Astrocyte of the spinal cord (primary cell): Measurements from ENCODE around the gene MOBP.

ENCODE experiments used
- DNase-seq: peaks from one replicate; pipeline ENCODE4 v3.0.0; 2011; ENCODE audit warnings: low read depth, low spot score
- H3K4me3 ChIP-seq: 2 replicates; pipeline ENCODE4 v1.5.1; 2011; ENCODE audit warnings: low read depth, mild to moderate bottlenecking, low read length, moderate library complexity
- CTCF ChIP-seq: IDR thresholded peaks from 2 replicates; pipeline ENCODE4 v1.5.1; 2012; ENCODE audit warnings: low read depth, mild to moderate bottlenecking, low read length, inconsistent platforms
- in situ Hi-C: cut with HindIII; loops from 2 replicates; pipeline ENCODE4 v1.10.0; 2017; ENCODE audit warnings: low sequenced_read_pairs

MOBP gene

DNA sequence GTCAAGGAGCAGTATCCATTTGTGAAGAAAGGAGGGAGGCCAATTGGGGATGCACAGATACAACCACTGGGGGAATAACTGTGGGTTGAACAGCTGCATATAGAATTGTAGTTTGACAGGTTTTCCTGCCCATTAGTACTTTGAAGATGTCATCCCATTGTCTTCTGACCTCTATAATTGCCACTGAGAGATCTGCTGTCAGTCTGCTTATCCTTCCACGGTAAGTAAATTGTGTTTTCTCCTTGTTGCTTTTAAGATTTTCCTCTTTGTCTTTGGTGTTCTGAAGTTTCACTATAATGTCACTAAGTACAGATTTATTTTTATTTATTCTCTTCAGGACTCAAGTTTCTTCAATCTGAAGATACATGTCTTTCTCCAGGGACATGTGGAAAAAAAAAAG, 56.6 kb downstream of the MOBP start:
- no peak overlapping the region for H3K4me3 ChIP-seq
- no peak for DNase-seq
- TF ChIP-seq CTCF = no peak
- in situ Hi-C loops = no loop called here

DNA sequence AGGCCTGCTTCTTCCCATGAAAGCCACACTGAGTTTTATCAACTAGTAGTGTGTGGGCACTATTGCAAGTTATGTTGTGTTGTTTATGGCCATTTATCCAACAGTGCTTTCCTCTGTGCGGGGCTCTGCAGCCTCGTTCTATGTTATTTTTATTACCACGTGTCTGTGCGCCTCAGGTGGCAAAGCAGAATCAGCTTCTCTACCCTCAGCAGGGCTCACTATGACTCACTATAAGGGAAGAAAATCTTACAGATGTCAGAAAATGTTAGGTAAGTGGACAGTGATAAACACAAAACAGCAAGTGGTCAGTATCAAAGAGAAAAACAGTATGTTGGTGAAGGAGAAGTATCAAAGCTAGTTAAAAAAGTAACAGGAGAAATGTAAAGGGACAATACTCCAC, 61.4 kb downstream of the MOBP start:
- no peak overlapping the region for H3K4me3 ChIP-seq
- no peak for TF ChIP-seq CTCF
- DNase-seq = peak; percentile 10
- in situ Hi-C loops = no loop called here

GRCh38 chr3:39529577-39529976, 62.1 kb downstream of the MOBP start:
- DNase-seq = no peak
- in situ Hi-C loops = no loop called here
- no peak for TF ChIP-seq CTCF
- no peak overlapping the region for H3K4me3 ChIP-seq

- in situ Hi-C loops = no loop called here
- TF ChIP-seq CTCF = no peak
- no peak overlapping the region for H3K4me3 ChIP-seq
- DNase-seq = no peak
Observed at GRCh38 chr3:39531066-39531465, 63.6 kb downstream of the MOBP start.

GRCh38 chr3:39531665-39532064, 64.2 kb downstream of the MOBP start:
- DNase-seq = peak; percentile 55
- in situ Hi-C loops = no loop called here
- H3K4me3 ChIP-seq = no peak overlapping the region
- no peak for TF ChIP-seq CTCF

- in situ Hi-C loops = no loop called here
- no peak for TF ChIP-seq CTCF
- no peak overlapping the region for H3K4me3 ChIP-seq
- no peak for DNase-seq
Observed at GRCh38 chr3:39532777-39533176, 65.3 kb downstream of the MOBP start.

DNA sequence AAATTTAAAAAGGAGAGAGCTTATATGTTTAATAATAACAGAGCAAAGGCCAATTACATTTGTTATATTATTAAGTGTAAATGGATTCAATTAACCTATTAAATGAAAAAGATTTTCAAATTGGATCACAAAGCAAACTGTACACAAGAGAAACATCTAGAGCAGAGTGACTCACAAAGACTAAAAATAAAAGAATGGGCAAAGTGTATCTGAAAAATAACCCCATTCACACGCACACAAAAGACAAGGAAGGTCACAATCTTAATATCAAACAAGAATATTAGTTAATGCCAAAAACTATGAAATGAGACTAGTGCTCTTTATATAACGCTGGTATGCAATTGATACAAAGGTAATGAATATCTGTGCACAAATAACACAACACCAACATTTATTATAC, 65.7 kb downstream of the MOBP start:
- in situ Hi-C loops = no loop called here
- no peak for TF ChIP-seq CTCF
- no peak for DNase-seq
- no peak overlapping the region for H3K4me3 ChIP-seq
